ENCODE measurements around the gene DES. TPM values are rescaled to one million over a fixed set of nuclear protein-coding genes. Genes with fewer than 3 reads are reported as not detected.

DES gene
- total and polyA plus RNA-seq, 7 donors = 8,143 to 14,820 (median 13,727) TPM

DNA sequence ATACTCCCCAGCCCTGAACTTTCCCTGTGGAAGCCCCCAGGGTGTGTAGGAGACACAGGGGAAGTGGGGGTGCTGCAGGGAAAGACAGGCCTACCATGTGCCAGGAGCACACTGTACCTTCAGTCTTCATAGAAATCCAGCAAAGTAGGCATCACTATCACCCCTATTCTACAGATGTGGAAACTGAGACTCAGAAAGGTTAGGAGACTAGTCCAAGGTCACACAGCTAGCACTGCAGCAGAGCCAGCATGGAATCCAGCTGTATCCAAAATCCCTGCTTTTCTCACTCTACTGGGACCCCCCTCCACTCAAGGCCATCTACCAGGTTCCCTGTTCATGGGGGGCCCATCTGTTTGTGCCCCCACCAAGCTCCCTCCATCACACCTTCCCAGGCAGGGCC, 37.3 kb upstream of the DES start:
- no peak for DNase-seq
- no peak overlapping the region for H3K27ac ChIP-seq
- H3K4me3 ChIP-seq = no peak overlapping the region
- H3K27me3 ChIP-seq (ENCODE audit: insufficient read depth in 3 of 3, low read length in 2 of 3) = no peaks in the 10 kb centered on the region
- H3K9me3 ChIP-seq = no peaks in the 10 kb centered on the region
- intact Hi-C loops (cut with DNase I) = loop anchor here in 1 of 2 donors (10.0 kb wide), 1 partner anchor 216 kb away; the partner anchor contains the start of gene NHEJ1
- H3K4me1 ChIP-seq = peaks cover 4% of the 10 kb centered on the region
- peaks cover 7 to 89% of the 10 kb centered on the region in 2 donors for H3K36me3 ChIP-seq (ENCODE audit: insufficient read depth in 1 of 2, low read depth in 1 of 2)
- ATAC-seq = no peak
- TF ChIP-seq, protein P1, sequence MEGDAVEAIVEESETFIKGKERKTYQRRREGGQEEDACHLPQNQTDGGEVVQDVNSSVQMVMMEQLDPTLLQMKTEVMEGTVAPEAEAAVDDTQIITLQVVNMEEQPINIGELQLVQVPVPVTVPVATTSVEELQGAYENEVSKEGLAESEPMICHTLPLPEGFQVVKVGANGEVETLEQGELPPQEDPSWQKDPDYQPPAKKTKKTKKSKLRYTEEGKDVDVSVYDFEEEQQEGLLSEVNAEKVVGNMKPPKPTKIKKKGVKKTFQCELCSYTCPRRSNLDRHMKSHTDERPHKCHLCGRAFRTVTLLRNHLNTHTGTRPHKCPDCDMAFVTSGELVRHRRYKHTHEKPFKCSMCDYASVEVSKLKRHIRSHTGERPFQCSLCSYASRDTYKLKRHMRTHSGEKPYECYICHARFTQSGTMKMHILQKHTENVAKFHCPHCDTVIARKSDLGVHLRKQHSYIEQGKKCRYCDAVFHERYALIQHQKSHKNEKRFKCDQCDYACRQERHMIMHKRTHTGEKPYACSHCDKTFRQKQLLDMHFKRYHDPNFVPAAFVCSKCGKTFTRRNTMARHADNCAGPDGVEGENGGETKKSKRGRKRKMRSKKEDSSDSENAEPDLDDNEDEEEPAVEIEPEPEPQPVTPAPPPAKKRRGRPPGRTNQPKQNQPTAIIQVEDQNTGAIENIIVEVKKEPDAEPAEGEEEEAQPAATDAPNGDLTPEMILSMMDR (IDR thresholded peaks at IDR 0.05) = no peak

- no peak overlapping the region for H3K27ac ChIP-seq
- DNase-seq = no peak
- H3K36me3 ChIP-seq (ENCODE audit: insufficient read depth in 1 of 2, low read depth in 1 of 2) = peaks cover 7 to 89% of the 10 kb centered on the region in 2 donors
- TF ChIP-seq, protein P1 (IDR thresholded peaks at IDR 0.05) = no peak
- peaks cover 7% of the 10 kb centered on the region for H3K4me1 ChIP-seq
- no peaks in the 10 kb centered on the region for H3K9me3 ChIP-seq
- no peak overlapping the region for H3K4me3 ChIP-seq
- no peak for ATAC-seq
- intact Hi-C loops (cut with DNase I) = loop anchor here in 1 of 2 donors (10.0 kb wide), 1 partner anchor 217 kb away; the partner anchor contains the start of gene NHEJ1
- no peaks in the 10 kb centered on the region for H3K27me3 ChIP-seq (ENCODE audit: insufficient read depth in 3 of 3, low read length in 2 of 3)
- WGBS, 3 donors = 88 to 91% (median 89%) methylated on average over 9 of the region's 9 CpGs
Observed at GRCh38 chr2:219381448-219381847, 36.7 kb upstream of the DES start.

DNA sequence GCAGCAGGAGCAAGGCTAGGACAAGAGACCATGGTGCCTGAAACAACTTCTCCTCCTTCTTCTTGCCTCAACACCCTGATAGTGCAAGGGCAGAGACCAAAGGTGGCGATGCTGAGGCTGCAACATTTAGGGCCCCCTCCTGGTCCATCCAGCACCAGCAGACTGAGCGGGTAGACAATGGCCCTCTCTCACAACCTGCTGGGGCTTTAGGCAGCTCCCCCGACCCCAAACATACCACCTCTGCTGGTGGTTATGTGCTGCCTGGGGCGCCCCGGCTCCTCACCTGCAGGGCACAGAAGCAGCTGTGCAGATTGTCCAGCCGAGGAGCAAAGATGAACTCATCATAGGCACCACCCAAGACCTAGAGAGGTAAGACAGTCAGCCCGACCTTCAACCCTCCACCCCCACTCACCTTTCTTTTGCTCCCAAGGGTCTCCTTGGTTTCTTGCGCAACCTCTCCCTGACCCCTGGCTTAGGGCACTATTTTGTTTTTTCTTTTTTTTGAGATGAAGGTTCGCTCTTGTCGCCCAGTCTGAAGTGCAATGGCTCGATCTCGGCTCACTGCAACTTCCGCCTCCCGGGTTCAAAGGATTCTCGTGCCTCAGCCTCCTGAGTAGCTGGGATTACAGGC, 34.0 kb upstream of the DES start:
- WGBS, 3 donors = 86 to 94% (median 88%) methylated on average over 15 of the region's 15 CpGs
- ATAC-seq (no peak), DNase-seq (no peak)
- H3K36me3 ChIP-seq (ENCODE audit: insufficient read depth in 1 of 2, low read depth in 1 of 2) = peaks cover 7 to 72% of the 10 kb centered on the region in 2 donors
- TF ChIP-seq, protein P1 (IDR thresholded peaks at IDR 0.05) = no peak
- no peak overlapping the region for H3K27ac ChIP-seq
- intact Hi-C loops (cut with DNase I) = loop anchor here in 1 of 2 donors (10.0 kb wide), 1 partner anchor 219 kb away; the partner anchor contains the start of gene NHEJ1
- H3K4me3 ChIP-seq = no peak overlapping the region
- peaks cover 5% of the 10 kb centered on the region for H3K4me1 ChIP-seq
- no peaks in the 10 kb centered on the region for H3K9me3 ChIP-seq
- H3K27me3 ChIP-seq (ENCODE audit: insufficient read depth in 3 of 3, low read length in 2 of 3) = no peaks in the 10 kb centered on the region

DNA sequence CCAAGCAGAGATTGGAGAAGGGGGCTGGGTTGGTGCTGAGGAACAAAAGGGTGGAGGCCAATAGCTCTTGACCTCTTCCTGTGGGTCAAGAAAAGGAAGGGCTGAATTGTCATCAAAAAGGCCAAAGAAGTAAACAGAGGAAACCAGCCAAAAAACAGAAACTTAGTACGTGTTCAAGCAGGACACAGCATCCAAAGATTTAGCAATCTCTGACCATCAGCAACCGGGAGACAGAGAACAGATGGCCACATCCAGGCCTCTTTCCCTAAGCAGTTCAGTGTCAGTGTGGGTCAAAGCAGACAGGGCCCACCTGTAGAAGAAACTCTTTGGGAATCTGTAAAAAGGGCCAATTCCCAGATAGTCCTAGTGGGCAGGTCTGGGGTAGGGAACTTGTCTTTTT, 33.3 kb upstream of the DES start:
- TF ChIP-seq, protein P1 (IDR thresholded peaks at IDR 0.05) = no peak

More for the DNA sequence above, 33.3 kb upstream of the DES start:
- no peak for ATAC-seq
- DNase-seq = no peak
- Histone ChIP-seq H3K4me3 (no peak overlapping the region), H3K9me3 (no peaks in the 10 kb centered on the region), H3K27me3 (ENCODE audit: insufficient read depth in 3 of 3, low read length in 2 of 3) (no peaks in the 10 kb centered on the region), H3K4me1 (peaks cover 5% of the 10 kb centered on the region), H3K27ac (no peak overlapping the region), H3K36me3 (ENCODE audit: insufficient read depth in 1 of 2, low read depth in 1 of 2) (peaks cover 7 to 68% of the 10 kb centered on the region in 2 donors)
- WGBS, 3 donors = 66 to 86% (median 81%) methylated on average over 2 of the region's 2 CpGs
- intact Hi-C loops (cut with DNase I) = loop anchor here in 1 of 2 donors (5.0 to 10.0 kb wide), 2 partner anchors 103 to 220 kb away; partner anchors contain the start of gene NHEJ1
